Measurements from ENCODE around the gene CRYGB.
"Not testable (repeated sequence)": the region's sequence is repeated elsewhere in the genome, so short reads cannot be mapped to it uniquely, and the experiment has no call there.

CRYGB gene

DNA sequence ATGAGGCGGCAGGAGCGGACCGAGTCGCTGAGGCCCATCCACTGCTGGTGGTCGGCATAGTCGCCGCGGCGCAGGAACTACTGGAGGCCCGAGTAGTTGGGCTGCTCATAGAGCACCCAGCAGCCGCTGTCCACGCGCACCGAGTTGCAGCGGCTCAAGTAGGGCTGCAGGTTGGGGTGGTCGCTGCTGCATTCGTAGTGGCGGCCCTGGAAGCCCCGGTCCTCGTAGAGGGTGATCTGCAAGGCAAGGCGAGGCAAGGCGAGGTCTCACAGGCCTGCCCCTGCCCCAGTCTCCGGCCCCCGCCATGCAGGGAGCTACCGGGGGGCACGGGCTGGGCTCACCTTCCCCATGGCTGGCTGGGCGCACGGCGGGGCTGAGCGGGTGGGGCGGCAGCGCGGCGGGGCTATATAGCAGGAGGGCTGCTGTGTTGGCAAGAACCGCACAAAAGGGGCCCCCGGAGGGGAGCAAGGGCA, 33.6 kb downstream of the CRYGB start:
- DNase-seq, result not testable (repeated sequence)

DNA sequence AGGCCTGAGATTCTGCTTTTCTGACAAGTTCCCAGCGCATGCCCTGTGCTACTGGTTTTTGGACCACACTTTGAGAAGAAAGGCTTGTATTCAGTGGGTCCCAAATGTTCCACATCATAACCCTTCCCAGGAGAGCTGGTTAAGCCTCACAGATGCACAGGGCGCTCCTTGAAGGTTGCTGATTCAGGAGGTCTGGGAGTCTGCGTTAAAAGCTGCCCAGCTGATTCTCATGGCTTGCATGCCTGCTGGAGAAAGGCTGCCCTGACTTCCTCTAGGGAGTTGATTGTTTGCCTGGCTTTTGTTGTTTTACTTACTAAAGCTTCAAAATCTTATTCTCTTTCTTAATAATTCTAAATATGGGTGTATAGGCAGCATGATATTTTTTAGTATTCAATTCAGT, 42.3 kb downstream of the CRYGB start:
- DNase-seq, result no peak

DNA sequence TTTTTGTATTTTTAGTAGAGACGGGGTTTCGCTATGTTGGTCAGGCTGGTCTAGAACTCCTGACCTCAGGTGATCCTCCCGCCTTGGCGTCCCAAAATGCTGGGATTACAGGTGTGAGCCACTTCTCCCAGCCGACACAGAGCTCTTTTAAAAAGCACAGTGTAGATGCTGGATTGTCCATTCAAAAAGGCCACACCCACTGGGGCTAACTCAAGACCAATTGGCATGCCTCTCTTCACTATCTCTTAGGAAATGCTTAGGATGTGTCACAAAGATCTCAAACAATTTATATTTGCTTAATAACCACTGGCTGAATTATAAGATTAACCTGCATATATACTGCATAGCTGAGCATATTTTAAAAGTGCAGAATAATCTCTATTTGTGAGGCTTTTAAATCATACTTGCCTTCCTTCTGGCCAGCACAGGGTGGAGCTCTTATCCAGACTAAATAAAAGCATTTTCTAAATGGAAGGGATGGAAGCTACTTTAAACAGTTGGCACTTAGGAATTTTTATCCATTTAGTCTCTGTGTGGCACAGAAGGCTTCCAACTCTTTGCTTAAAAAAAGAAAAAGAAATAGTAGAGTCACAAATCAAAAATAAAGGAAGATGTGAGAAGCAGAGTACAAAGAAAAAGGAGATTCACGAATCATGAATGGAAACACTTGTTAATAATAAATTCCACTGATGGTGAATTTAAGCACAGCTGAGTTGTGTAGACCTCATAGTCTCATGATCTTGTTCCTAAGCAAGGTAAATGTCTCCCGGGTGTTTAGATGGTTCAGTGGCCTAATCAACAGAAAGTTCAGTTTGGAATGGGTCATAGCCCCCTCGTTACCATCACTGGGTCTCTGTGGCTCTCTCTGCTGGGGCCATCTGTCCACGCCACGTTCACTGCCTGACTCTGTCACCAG, 44.0 kb downstream of the CRYGB start:
- DNase-seq, result peak; percentile 16 to 31

DNA sequence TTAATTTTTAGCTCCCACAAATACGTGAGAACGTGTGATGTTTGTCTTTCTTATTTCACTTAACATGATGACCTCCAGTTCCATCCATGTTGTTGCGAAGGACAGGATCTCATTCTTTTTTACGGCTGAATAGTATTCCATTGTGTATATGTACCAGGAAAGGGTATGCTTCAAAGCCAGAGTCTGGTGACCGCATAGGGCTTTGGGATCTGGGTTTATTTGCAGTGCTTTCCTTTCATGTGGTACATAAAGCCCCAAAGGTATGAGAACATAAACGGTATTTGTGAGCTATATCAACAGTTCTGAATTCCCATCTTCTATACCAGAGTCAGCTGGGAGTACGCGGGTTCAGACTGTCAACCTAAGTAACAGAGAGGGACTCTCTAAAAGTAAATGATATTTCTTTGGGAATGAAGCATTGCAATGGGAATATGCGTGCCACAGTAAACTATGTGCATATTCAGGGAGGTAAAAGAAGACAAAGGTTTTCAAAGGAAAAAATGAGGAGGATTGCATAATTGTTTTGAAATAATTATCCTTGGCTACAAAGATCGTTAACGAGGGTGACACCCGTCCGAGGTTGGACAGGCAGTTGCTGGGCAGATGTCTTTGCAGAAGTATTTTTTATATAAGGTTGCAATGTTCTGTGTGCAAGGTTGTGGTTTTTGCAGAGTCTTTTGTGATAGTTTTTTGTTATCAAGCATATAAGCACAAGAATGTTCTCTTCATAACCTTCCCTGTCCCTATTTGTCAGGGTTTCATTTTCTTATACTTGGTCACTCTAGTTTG, 46.1 kb downstream of the CRYGB start:
- DNase-seq, result no peak

DNA sequence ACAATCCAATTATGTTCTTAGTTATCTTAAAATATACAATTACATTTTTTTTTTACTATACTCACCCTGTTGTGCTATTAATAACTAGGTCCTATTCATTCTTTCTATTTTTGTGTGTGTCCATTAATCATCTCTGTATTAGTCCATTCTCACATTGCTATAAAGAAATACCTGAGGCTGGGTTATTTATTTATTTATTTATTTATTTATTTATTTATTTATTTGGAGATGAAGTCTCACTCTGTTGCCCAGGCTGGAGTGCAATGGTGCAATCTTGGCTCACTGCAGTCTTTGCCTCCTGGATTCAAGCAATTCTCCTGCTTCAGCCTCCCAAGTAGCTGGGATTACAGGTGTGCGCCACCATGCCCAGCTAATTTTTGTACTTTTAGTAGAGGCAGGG, 47.3 kb downstream of the CRYGB start:
- not testable (repeated sequence) for DNase-seq

DNA sequence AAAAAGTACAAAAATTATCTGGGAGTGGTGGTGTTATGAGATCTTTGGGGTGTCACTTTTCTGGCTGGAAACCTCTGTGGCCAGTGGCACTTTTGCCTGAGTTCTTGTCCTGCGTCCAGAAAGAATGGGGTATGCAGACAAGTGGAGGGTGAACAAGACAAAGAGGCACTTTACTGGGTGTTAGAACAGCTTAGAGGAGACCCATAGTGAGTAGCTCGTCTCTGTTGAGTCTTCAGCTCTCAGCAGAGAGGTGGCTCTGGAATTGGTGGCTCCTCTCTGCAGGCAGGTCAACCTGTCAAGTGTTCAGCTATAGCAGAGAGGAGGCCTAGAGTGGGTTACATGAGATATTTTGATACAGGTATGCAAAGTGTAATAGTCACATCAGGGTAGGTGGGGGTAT, 47.7 kb downstream of the CRYGB start:
- no peak for DNase-seq

DNA sequence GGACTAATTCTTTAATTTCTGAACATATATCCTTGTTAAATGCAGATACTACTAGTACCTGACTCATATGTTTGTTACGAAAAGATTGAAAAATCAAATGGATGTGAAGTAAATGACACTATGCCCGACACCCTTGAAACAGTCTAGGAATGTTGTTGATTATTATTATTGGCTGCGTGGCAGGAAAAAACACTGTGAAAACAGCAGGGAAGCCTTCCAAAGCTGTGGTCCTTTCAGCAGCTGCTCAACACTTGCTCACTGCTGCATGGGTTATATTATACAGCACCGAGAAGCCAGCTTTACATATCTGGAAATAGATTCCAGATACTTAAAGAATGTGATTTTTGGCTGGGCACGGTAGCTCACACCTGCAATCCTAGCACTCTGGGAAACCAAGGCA, 48.2 kb downstream of the CRYGB start:
- no peak for DNase-seq

DNA sequence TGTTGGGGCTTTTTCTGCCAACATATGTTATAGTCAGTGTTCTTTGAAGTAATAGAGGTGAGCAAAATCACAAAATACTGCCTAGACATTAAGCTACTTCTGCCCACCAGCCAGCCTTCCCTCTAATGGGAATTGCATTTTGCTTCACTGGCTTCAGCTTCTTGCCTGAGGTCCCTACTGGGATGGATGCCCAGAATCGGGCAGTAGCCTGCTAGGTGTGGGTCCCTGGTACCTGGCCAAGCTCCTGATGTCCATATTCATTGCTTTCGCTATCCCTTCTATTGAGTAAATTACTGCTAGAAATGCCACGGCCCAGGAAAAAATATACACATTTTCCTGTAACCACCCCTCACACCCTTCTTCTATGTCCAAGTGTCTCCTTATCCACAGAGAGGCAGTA, 48.6 kb downstream of the CRYGB start:
- no peak for DNase-seq

DNA sequence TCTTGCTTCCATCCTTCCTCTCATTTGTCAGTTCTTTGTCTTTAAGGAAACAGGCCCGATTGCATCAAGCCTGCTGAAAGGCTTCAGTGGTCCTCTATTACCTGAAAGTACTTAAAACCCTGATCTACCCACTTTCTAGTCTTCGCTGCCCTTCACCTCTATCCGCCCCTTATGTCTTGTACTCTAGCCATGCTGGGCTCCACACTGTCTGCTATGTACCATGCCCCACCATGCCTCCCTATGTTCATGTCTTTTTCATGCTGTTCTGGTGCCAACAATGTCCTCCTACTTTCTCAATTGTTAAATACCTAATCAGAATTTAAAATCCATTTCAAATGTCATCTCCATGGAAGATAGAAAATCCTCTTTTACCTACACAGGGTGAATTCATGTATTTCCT, 49.9 kb downstream of the CRYGB start:
- DNase-seq, result no peak

DNA sequence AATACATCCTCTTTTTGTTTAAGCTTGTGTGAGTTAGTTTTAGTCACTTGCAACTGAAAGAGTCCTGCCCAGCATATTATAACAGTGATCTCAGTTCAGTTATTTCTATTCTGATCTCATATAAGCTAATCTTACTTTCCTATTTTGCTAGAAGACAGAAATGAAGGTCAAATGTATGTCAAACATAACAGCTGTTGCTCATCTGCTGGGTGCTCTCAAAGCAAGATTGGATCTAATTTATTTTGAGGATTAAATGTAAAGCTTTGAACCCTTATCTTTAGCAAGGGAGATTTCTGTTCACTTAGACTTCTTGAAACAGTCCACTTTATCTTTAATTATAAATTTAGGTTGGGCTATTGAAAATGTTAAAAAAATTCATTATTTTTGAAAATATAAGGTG, 52.8 kb downstream of the CRYGB start:
- DNase-seq, result no peak
